ENCODE measurements around the gene HSPG2. TPM values are rescaled to one million over a fixed set of nuclear protein-coding genes. Genes with fewer than 3 reads are reported as not detected.
"Not testable (repeated sequence)": the region's sequence is repeated elsewhere in the genome, so short reads cannot be mapped to it uniquely, and the experiment has no call there.

HSPG2 gene
- total RNA-seq, 1 donor from 2014 or later, result 269 TPM

- peak; percentile 14 for ATAC-seq
- DNase-seq (ENCODE audit: missing footprints), result peak; percentile 55
- intact Hi-C loops (cut with DNase I), result no loop called here
Measured at GRCh38 chr1:21921100-21921875, 15.8 kb downstream of the HSPG2 start.

- ATAC-seq (no peak), DNase-seq (ENCODE audit: missing footprints) (no peak)
- intact Hi-C loops (cut with DNase I), result no loop called here
Measured at GRCh38 chr1:21919520-21919919, 17.6 kb downstream of the HSPG2 start.

- DNase-seq (ENCODE audit: missing footprints); ATAC-seq; intact Hi-C loops (cut with DNase I): not testable (repeated sequence)
Measured at GRCh38 chr1:21917239-21917631, 19.9 kb downstream of the HSPG2 start.

- intact Hi-C loops (cut with DNase I), result no loop called here
- ATAC-seq (no peak), DNase-seq (ENCODE audit: missing footprints) (no peak)
Measured at GRCh38 chr1:21916447-21917238, 20.5 kb downstream of the HSPG2 start.

GRCh38 chr1:21914880-21915640 lies 22.1 kb downstream of the HSPG2 start:
- intact Hi-C loops (cut with DNase I), result no loop called here
- ATAC-seq, result peak; percentile 42
- DNase-seq (ENCODE audit: missing footprints), result peak; percentile 77

GRCh38 chr1:21914450-21914849 lies 22.7 kb downstream of the HSPG2 start:
- no peak for DNase-seq (ENCODE audit: missing footprints)
- intact Hi-C loops (cut with DNase I), result no loop called here
- no peak for ATAC-seq

GRCh38 chr1:21913763-21914162 lies 23.3 kb downstream of the HSPG2 start:
- ATAC-seq (no peak), DNase-seq (ENCODE audit: missing footprints) (no peak)

GRCh38 chr1:21913258-21913657 lies 23.9 kb downstream of the HSPG2 start:
- intact Hi-C loops (cut with DNase I), result no loop called here
- DNase-seq (ENCODE audit: missing footprints) (no peak), ATAC-seq (no peak)

More at GRCh38 chr1:21913763-21914162, 23.3 kb downstream of the HSPG2 start:
- intact Hi-C loops (cut with DNase I), result no loop called here

GRCh38 chr1:21912038-21912758 lies 24.9 kb downstream of the HSPG2 start:
- DNase-seq (ENCODE audit: missing footprints) (no peak), ATAC-seq (no peak)
- intact Hi-C loops (cut with DNase I), result no loop called here

- ATAC-seq (peak; percentile 71), DNase-seq (ENCODE audit: missing footprints) (peak; percentile 86)
- intact Hi-C loops (cut with DNase I), result loop anchor here (2.0 kb wide), 2 partner anchors 13 to 45 kb away; no protein-coding TSS in a partner anchor
Measured at GRCh38 chr1:21911205-21912001, 25.7 kb downstream of the HSPG2 start.

- ATAC-seq (no peak), DNase-seq (ENCODE audit: missing footprints) (no peak)
- intact Hi-C loops (cut with DNase I), result loop anchor here (2.0 kb wide), 2 partner anchors 14 to 46 kb away; no protein-coding TSS in a partner anchor
Measured at GRCh38 chr1:21910558-21911204, 26.4 kb downstream of the HSPG2 start.

- intact Hi-C loops (cut with DNase I), result loop anchor here (2.0 kb wide), 2 partner anchors 15 to 47 kb away; no protein-coding TSS in a partner anchor
- ATAC-seq (peak; percentile 45), DNase-seq (ENCODE audit: missing footprints) (peak; percentile 78)
Measured at GRCh38 chr1:21909787-21910503, 27.2 kb downstream of the HSPG2 start.

GRCh38 chr1:21909286-21909759 lies 27.8 kb downstream of the HSPG2 start:
- no peak for DNase-seq (ENCODE audit: missing footprints)
- ATAC-seq, result no peak
- intact Hi-C loops (cut with DNase I), result no loop called here

- DNase-seq (ENCODE audit: missing footprints); ATAC-seq; intact Hi-C loops (cut with DNase I): not testable (repeated sequence)
Measured at GRCh38 chr1:21907737-21908534, 29.2 kb downstream of the HSPG2 start.

GRCh38 chr1:21907079-21907418 lies 30.1 kb downstream of the HSPG2 start:
- ATAC-seq (no peak), DNase-seq (ENCODE audit: missing footprints) (peak; percentile 40)
- intact Hi-C loops (cut with DNase I), result no loop called here
